Measurements from ENCODE around the gene CADM1.

CADM1 gene

GRCh38 chr11:115135936-115136335 lies 368.3 kb downstream of the CADM1 start:
- no peak for DNase-seq

- DNase-seq: no peak
Observed at GRCh38 chr11:115134926-115135325, 369.3 kb downstream of the CADM1 start.

- DNase-seq: no peak
Observed at GRCh38 chr11:115133475-115134209, 370.6 kb downstream of the CADM1 start.

- DNase-seq: no peak
Observed at GRCh38 chr11:115132436-115133228, 371.6 kb downstream of the CADM1 start.

GRCh38 chr11:115129473-115130289 lies 374.5 kb downstream of the CADM1 start:
- no peak for DNase-seq

GRCh38 chr11:115128226-115128625 lies 376.0 kb downstream of the CADM1 start:
- DNase-seq: no peak

- DNase-seq: no peak
Observed at GRCh38 chr11:115127790-115128189, 376.4 kb downstream of the CADM1 start.

- DNase-seq: no peak
Observed at GRCh38 chr11:115126515-115127208, 377.6 kb downstream of the CADM1 start.

- no peak for DNase-seq
Observed at GRCh38 chr11:115126092-115126491, 378.1 kb downstream of the CADM1 start.

GRCh38 chr11:115124786-115125185 lies 379.4 kb downstream of the CADM1 start:
- no peak for DNase-seq

- DNase-seq: no peak
Observed at GRCh38 chr11:115123641-115124040, 380.6 kb downstream of the CADM1 start.

GRCh38 chr11:115122274-115122673 lies 381.9 kb downstream of the CADM1 start:
- DNase-seq: no peak
